Progenitor cell of endocrine pancreas (in vitro differentiated cells): ENCODE results near the gene ERICH4. TPM values are rescaled to one million over a fixed set of nuclear protein-coding genes. Genes with fewer than 3 reads are reported as not detected.

Source experiments
- DNase-seq: peaks from one replicate; pipeline ENCODE4 v3.0.0; 2021; ENCODE audit warnings: low spot score; ENCODE audit not compliant: unreplicated experiment
- H3K27ac Mint-ChIP-seq: 2 replicates; pipeline ENCODE4 v1.8.0; 2021; ENCODE audit warnings: mild to moderate bottlenecking, moderate library complexity, mixed read lengths
- H3K27me3 Mint-ChIP-seq: 2 replicates; pipeline ENCODE4 v1.8.0; 2021; ENCODE audit warnings: mixed read lengths
- H3K36me3 Mint-ChIP-seq: 2 replicates; pipeline ENCODE4 v1.8.0; 2022; ENCODE audit warnings: mixed read lengths; ENCODE audit not compliant: insufficient read depth
- H3K4me1 Mint-ChIP-seq: 2 replicates; pipeline ENCODE4 v1.8.0; 2021; ENCODE audit warnings: low read depth, mixed read lengths
- H3K4me3 Mint-ChIP-seq: 2 replicates; pipeline ENCODE4 v1.8.0; 2021; ENCODE audit warnings: low read depth, mild to moderate bottlenecking, moderate library complexity, mixed read lengths
- H3K9me3 Mint-ChIP-seq: 2 replicates; pipeline ENCODE4 v1.8.0; 2021; ENCODE audit warnings: low read depth, mixed read lengths
- CTCF ChIP-seq: fragments of 200-600 bp; sonication (generic); IDR thresholded peaks from one replicate; pipeline ENCODE4 v1.5.0; 2021; ENCODE audit warnings: antibody characterized with exemption, mild to moderate bottlenecking; ENCODE audit not compliant: unreplicated experiment
- total RNA-seq: library from RNA; stranded (reverse); gene quantifications from 2 replicates; pipeline ENCODE4 v1.2.1, GENCODE V29; 2021

The ERICH4 gene
- total RNA-seq, 1 donor from 2014 or later: not detected

GRCh38 chr19:41411100-41411967 is 31.6 kb upstream of the ERICH4 start:
- Mint-ChIP-seq H3K27me3 (no peaks in the 10 kb centered on the region), H3K9me3 (no peaks in the 10 kb centered on the region), H3K4me1 (peaks cover 14% of the 10 kb centered on the region), H3K27ac (no peak overlapping the region), H3K4me3 (no peak overlapping the region), H3K36me3 (peaks cover 6% of the 10 kb centered on the region)
- DNase-seq: no peak
- no peak for TF ChIP-seq CTCF

- H3K27me3 Mint-ChIP-seq: no peaks in the 10 kb centered on the region
- no peak for DNase-seq
Observed at GRCh38 chr19:41411968-41412265, 31.0 kb upstream of the ERICH4 start.

GRCh38 chr19:41412953-41413352 is 30.0 kb upstream of the ERICH4 start:
- Mint-ChIP-seq H3K4me3 (no peak overlapping the region), H3K27me3 (no peaks in the 10 kb centered on the region), H3K4me1 (peaks cover 12% of the 10 kb centered on the region)

More at GRCh38 chr19:41411968-41412265, 31.0 kb upstream of the ERICH4 start:
- Mint-ChIP-seq H3K9me3 (no peaks in the 10 kb centered on the region), H3K36me3 (peaks cover 6% of the 10 kb centered on the region), H3K4me3 (no peak overlapping the region), H3K27ac (no peak overlapping the region), H3K4me1 (peaks cover 14% of the 10 kb centered on the region)
- TF ChIP-seq CTCF: no peak

GRCh38 chr19:41413947-41414346 is 29.0 kb upstream of the ERICH4 start:
- H3K4me1 Mint-ChIP-seq: peaks cover 10% of the 10 kb centered on the region
- H3K4me3 Mint-ChIP-seq: no peak overlapping the region
- no peak overlapping the region for H3K27ac Mint-ChIP-seq
- no peak for DNase-seq
- no peak for TF ChIP-seq CTCF
- no peaks in the 10 kb centered on the region for H3K27me3 Mint-ChIP-seq
- peaks cover 8% of the 10 kb centered on the region for H3K36me3 Mint-ChIP-seq
- no peaks in the 10 kb centered on the region for H3K9me3 Mint-ChIP-seq

More at GRCh38 chr19:41412953-41413352, 30.0 kb upstream of the ERICH4 start:
- Mint-ChIP-seq H3K9me3 (no peaks in the 10 kb centered on the region), H3K36me3 (peaks cover 7% of the 10 kb centered on the region), H3K27ac (no peak overlapping the region)
- no peak for DNase-seq
- TF ChIP-seq CTCF: no peak

GRCh38 chr19:41414461-41414860 is 28.5 kb upstream of the ERICH4 start:
- no peaks in the 10 kb centered on the region for H3K27me3 Mint-ChIP-seq
- H3K4me1 Mint-ChIP-seq: peaks cover 5% of the 10 kb centered on the region
- peak overlapping the region; percentile 47 for H3K27ac Mint-ChIP-seq
- no peak for TF ChIP-seq CTCF
- H3K9me3 Mint-ChIP-seq: no peaks in the 10 kb centered on the region
- no peak overlapping the region for H3K4me3 Mint-ChIP-seq
- peaks cover 11% of the 10 kb centered on the region for H3K36me3 Mint-ChIP-seq
- no peak for DNase-seq
